HG03571 (cell line): ENCODE data around the gene SLC38A3.

Experiments
- ATAC-seq: cut with Tn5 transposase; IDR thresholded peaks from one replicate; pipeline ENCODE4 v1.9.1; 2021; ENCODE audit not compliant: unreplicated experiment

Gene SLC38A3

GRCh38 chr3:50168791-50169190 is 36.3 kb upstream of the SLC38A3 start:
- ATAC-seq, result no peak

GRCh38 chr3:50169232-50169832 is 35.7 kb upstream of the SLC38A3 start:
- no peak for ATAC-seq

GRCh38 chr3:50169858-50170257 is 35.2 kb upstream of the SLC38A3 start:
- ATAC-seq, result no peak

- ATAC-seq, result no peak
Measured at GRCh38 chr3:50170689-50171088, 34.4 kb upstream of the SLC38A3 start.

GRCh38 chr3:50171540-50172301 is 33.4 kb upstream of the SLC38A3 start:
- ATAC-seq, result no peak

GRCh38 chr3:50172626-50173220 is 32.3 kb upstream of the SLC38A3 start:
- no peak for ATAC-seq

GRCh38 chr3:50173685-50174516 is 31.2 kb upstream of the SLC38A3 start:
- ATAC-seq, result no peak

GRCh38 chr3:50174517-50174895 is 30.6 kb upstream of the SLC38A3 start:
- ATAC-seq, result no peak

- no peak for ATAC-seq
Measured at GRCh38 chr3:50174947-50175524, 30.0 kb upstream of the SLC38A3 start.

- no peak for ATAC-seq
Measured at GRCh38 chr3:50177346-50177745, 27.7 kb upstream of the SLC38A3 start.

- no peak for ATAC-seq
Measured at GRCh38 chr3:50179710-50180109, 25.4 kb upstream of the SLC38A3 start.

GRCh38 chr3:50181985-50182384 is 23.1 kb upstream of the SLC38A3 start:
- no peak for ATAC-seq

GRCh38 chr3:50182533-50183099 is 22.5 kb upstream of the SLC38A3 start:
- ATAC-seq, result no peak

- ATAC-seq, result no peak
Measured at GRCh38 chr3:50183755-50184154, 21.3 kb upstream of the SLC38A3 start.

GRCh38 chr3:50184242-50184978 is 20.7 kb upstream of the SLC38A3 start:
- no peak for ATAC-seq

- no peak for ATAC-seq
Measured at GRCh38 chr3:50185230-50185629, 19.8 kb upstream of the SLC38A3 start.

GRCh38 chr3:50186096-50186495 is 19.0 kb upstream of the SLC38A3 start:
- ATAC-seq, result no peak

GRCh38 chr3:50187750-50188149 is 17.3 kb upstream of the SLC38A3 start:
- ATAC-seq, result no peak

GRCh38 chr3:50189274-50189673 is 15.8 kb upstream of the SLC38A3 start:
- no peak for ATAC-seq

GRCh38 chr3:50189989-50190388 is 15.1 kb upstream of the SLC38A3 start:
- ATAC-seq, result no peak
